ENCODE data around the gene LNP1. TPM values are rescaled to one million over a fixed set of nuclear protein-coding genes. Genes with fewer than 3 reads are reported as not detected.

Gene LNP1
- total RNA-seq, 2 donors from 2014 or later = 1.9 to 2.0 TPM

GRCh38 chr3:100480081-100480480 is 78.7 kb downstream of the LNP1 start:
- no peak for ATAC-seq
- Mint-ChIP-seq H3K27ac (no peak overlapping the region), H3K36me3 (no peaks in the 10 kb centered on the region), H3K9me3 (no peaks in the 10 kb centered on the region)
- no peak for DNase-seq (ENCODE audit: low spot score in 2 of 2)

- no peaks in the 10 kb centered on the region for H3K9me3 Mint-ChIP-seq
Measured at GRCh38 chr3:100482176-100482575, 80.8 kb downstream of the LNP1 start.

GRCh38 chr3:100483529-100483928 is 82.2 kb downstream of the LNP1 start:
- Mint-ChIP-seq H3K9me3 (no peaks in the 10 kb centered on the region), H3K36me3 (no peaks in the 10 kb centered on the region), H3K27ac (peak overlapping the region in 1 of 2 donors; percentile 0)
- DNase-seq (ENCODE audit: low spot score in 2 of 2) = no peak
- ATAC-seq = no peak

More at GRCh38 chr3:100482176-100482575, 80.8 kb downstream of the LNP1 start:
- Mint-ChIP-seq H3K36me3 (no peaks in the 10 kb centered on the region), H3K27ac (no peak overlapping the region)
- ATAC-seq (no peak), DNase-seq (ENCODE audit: low spot score in 2 of 2) (no peak)

- Mint-ChIP-seq H3K36me3 (no peaks in the 10 kb centered on the region), H3K9me3 (no peaks in the 10 kb centered on the region), H3K27ac (peak overlapping the region in 1 of 2 donors; percentile 11)
- DNase-seq (ENCODE audit: low spot score in 2 of 2) = no peak
- ATAC-seq = no peak
Measured at GRCh38 chr3:100486808-100487207, 85.5 kb downstream of the LNP1 start.

- DNase-seq (ENCODE audit: low spot score in 2 of 2) = no peak
- Mint-ChIP-seq H3K36me3 (no peaks in the 10 kb centered on the region), H3K9me3 (no peaks in the 10 kb centered on the region), H3K27ac (no peak overlapping the region)
- no peak for ATAC-seq
Measured at GRCh38 chr3:100489118-100489517, 87.8 kb downstream of the LNP1 start.

GRCh38 chr3:100492059-100493006 is 91.0 kb downstream of the LNP1 start, which contains the start of gene TMEM45A:
TSS of gene TMEM45A (plus strand) at chr3:100492619. CDS start at chr3:100555212, 62,593 bp downstream.
- peak within 1 kb of the TSS in 1 of 2 donors; percentile 30 for H3K27ac Mint-ChIP-seq
- ATAC-seq (peak; percentile 100), DNase-seq (ENCODE audit: low spot score in 2 of 2) (peak; percentile 88 to 93)
- no peaks in the 10 kb centered on the region for H3K36me3 Mint-ChIP-seq
- H3K9me3 Mint-ChIP-seq = no peaks in the 10 kb centered on the region

GRCh38 chr3:100496711-100497261 is 95.4 kb downstream of the LNP1 start:
- Mint-ChIP-seq H3K36me3 (no peaks in the 10 kb centered on the region), H3K9me3 (no peaks in the 10 kb centered on the region), H3K27ac (no peak overlapping the region)
- no peak for ATAC-seq
- no peak for DNase-seq (ENCODE audit: low spot score in 2 of 2)

- Mint-ChIP-seq H3K36me3 (no peaks in the 10 kb centered on the region), H3K9me3 (no peaks in the 10 kb centered on the region), H3K27ac (no peak overlapping the region)
- ATAC-seq (no peak), DNase-seq (ENCODE audit: low spot score in 2 of 2) (no peak)
Measured at GRCh38 chr3:100499651-100500050, 98.3 kb downstream of the LNP1 start.

- DNase-seq (ENCODE audit: low spot score in 2 of 2) = no peak
- no peaks in the 10 kb centered on the region for H3K36me3 Mint-ChIP-seq
- H3K27ac Mint-ChIP-seq = no peak overlapping the region
- no peaks in the 10 kb centered on the region for H3K9me3 Mint-ChIP-seq
- ATAC-seq = no peak
Measured at GRCh38 chr3:100500320-100500880, 99.1 kb downstream of the LNP1 start.

- Mint-ChIP-seq H3K27ac (no peak overlapping the region), H3K36me3 (no peaks in the 10 kb centered on the region), H3K9me3 (no peaks in the 10 kb centered on the region)
- ATAC-seq (no peak), DNase-seq (ENCODE audit: low spot score in 2 of 2) (no peak)
Measured at GRCh38 chr3:100503448-100503847, 102.1 kb downstream of the LNP1 start.

Other genes with a start within 250 kb of the LNP1 start
- gene TBC1D23, start 140.5 kb upstream of the LNP1 start, total RNA-seq = 10 to 100 TPM; 16.9 to 21.6 TPM
- 10 to 100 TPM; 53.5 to 61.0 TPM for gene NIT2, start 66.8 kb upstream of the LNP1 start, total RNA-seq
- gene TOMM70, start 450 bp upstream of the LNP1 start, total RNA-seq = 10 to 100 TPM; 47.2 to 52.8 TPM
- 1 to 10 TPM in 1 of 2 donors, under 1 TPM in 1; 0.36 to 6.6 TPM for gene TMEM45A, start 91.1 kb downstream of the LNP1 start, total RNA-seq
- not detected for gene ADGRG7, start 208.1 kb downstream of the LNP1 start, total RNA-seq